ENCODE data around the gene ZG16B.

ZG16B gene

GRCh38 chr16:2825049-2825742 is 4.9 kb upstream of the ZG16B start:
- peak; percentile 9 for DNase-seq

- DNase-seq = peak; percentile 9
These were observed 4.2 kb upstream of the ZG16B start for GRCh38 chr16:2825906-2826305.

- DNase-seq = peak; percentile 6
These were observed 3.3 kb upstream of the ZG16B start for GRCh38 chr16:2826591-2827373.

- DNase-seq = peak; percentile 16
These were observed 2.7 kb upstream of the ZG16B start for GRCh38 chr16:2827374-2827791.

GRCh38 chr16:2827831-2828520 is 2.1 kb upstream of the ZG16B start:
- DNase-seq = peak; percentile 11

GRCh38 chr16:2828521-2828840 is 1.6 kb upstream of the ZG16B start:
- DNase-seq = no peak

- DNase-seq = no peak
These were observed 1.1 kb upstream of the ZG16B start for GRCh38 chr16:2828876-2829430.

- DNase-seq = no peak
These were observed 222 bp downstream of the ZG16B start for GRCh38 chr16:2830355-2830695.

- DNase-seq = no peak
These were observed 1.1 kb downstream of the ZG16B start for GRCh38 chr16:2831203-2831602.

GRCh38 chr16:2833776-2834175 is 3.7 kb downstream of the ZG16B start:
- DNase-seq = no peak

- no peak for DNase-seq
These were observed 4.9 kb downstream of the ZG16B start for GRCh38 chr16:2834968-2835367.

- no peak for DNase-seq
These were observed 5.8 kb downstream of the ZG16B start for GRCh38 chr16:2835638-2836493.

- no peak for DNase-seq
These were observed 6.8 kb downstream of the ZG16B start for GRCh38 chr16:2836646-2837508.

GRCh38 chr16:2838928-2839327 is 8.8 kb downstream of the ZG16B start:
- DNase-seq = peak; percentile 65

- DNase-seq = no peak
These were observed 9.7 kb downstream of the ZG16B start for GRCh38 chr16:2839650-2840450.

- DNase-seq = no peak
These were observed 10.8 kb downstream of the ZG16B start for GRCh38 chr16:2840914-2841313.

- no peak for DNase-seq
These were observed 11.7 kb downstream of the ZG16B start for GRCh38 chr16:2841606-2842339.

- peak; percentile 64 for DNase-seq
These were observed 12.4 kb downstream of the ZG16B start for GRCh38 chr16:2842340-2843000.

- DNase-seq = no peak
These were observed 13.4 kb downstream of the ZG16B start for GRCh38 chr16:2843526-2843925.

- DNase-seq = no peak
These were observed 15.0 kb downstream of the ZG16B start for GRCh38 chr16:2845116-2845515.
